GM12864 (cell line): ENCODE measurements around the gene THSD4.

Experiments used
- DNase-seq: peaks from one replicate; pipeline ENCODE4 v3.0.0-alpha.2; 2011; ENCODE audit warnings: low read depth
- H3K4me3 ChIP-seq: 2 replicates; pipeline ENCODE4 v1.5.1; 2011; ENCODE audit warnings: mild to moderate bottlenecking, low read depth, low read length, control low read depth
- CTCF ChIP-seq: IDR thresholded peaks from 2 replicates; pipeline ENCODE4 v1.5.1; 2011; ENCODE audit warnings: low read depth, mild to moderate bottlenecking, moderate library complexity, low read length, control low read depth, inconsistent platforms; ENCODE audit errors: missing control alignments

THSD4 gene

GRCh38 chr15:71088155-71088554 lies 27.1 kb upstream of the THSD4 start:
- TF ChIP-seq CTCF: no peak
- no peak overlapping the region for H3K4me3 ChIP-seq
- DNase-seq: no peak

DNA sequence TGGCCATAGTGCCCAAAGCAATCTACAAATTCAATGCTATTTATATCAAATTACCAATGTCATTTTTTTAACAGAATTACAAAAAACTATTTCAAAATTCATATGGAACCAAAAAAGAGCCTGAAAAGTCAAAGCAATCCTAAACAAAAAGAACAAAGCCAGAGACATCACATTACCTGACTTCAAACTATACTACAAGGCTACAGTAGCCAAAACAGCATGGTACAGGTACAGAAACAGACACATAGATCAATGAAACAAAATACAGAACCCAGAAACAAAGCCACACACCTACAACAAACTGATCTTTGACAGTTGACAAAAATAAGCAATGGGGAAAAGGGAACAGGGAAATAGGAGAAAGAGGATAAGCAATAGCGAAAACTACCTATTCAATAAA lies 26.6 kb upstream of the THSD4 start:
- DNase-seq: no peak
- H3K4me3 ChIP-seq: no peak overlapping the region
- no peak for TF ChIP-seq CTCF

GRCh38 chr15:71089801-71090200 lies 25.5 kb upstream of the THSD4 start:
- no peak overlapping the region for H3K4me3 ChIP-seq
- DNase-seq: no peak
- no peak for TF ChIP-seq CTCF

- no peak for TF ChIP-seq CTCF
- H3K4me3 ChIP-seq: no peak overlapping the region
- no peak for DNase-seq
Observed at GRCh38 chr15:71091601-71092000, 23.7 kb upstream of the THSD4 start.

- TF ChIP-seq CTCF: no peak
- no peak for DNase-seq
- H3K4me3 ChIP-seq: no peak overlapping the region
Observed at GRCh38 chr15:71092056-71092600, 23.1 kb upstream of the THSD4 start.

- no peak for TF ChIP-seq CTCF
- H3K4me3 ChIP-seq: no peak overlapping the region
- DNase-seq: no peak
Observed at GRCh38 chr15:71093054-71094024, 21.9 kb upstream of the THSD4 start.
